Stimulated activated CD8-positive, alpha-beta memory T cell treated with anti-CD3 and anti-CD28 coated beads, Interleukin-15, amount 100 ng/mL, for 4 hours (primary cell): ENCODE data around the gene MACROH2A1.

Source experiments
- DNase-seq, 2 donors: peaks; one replicate each; pipeline ENCODE4 v3.0.0-alpha.2; 2020; ENCODE audit warnings: low read depth in 2 of 2

MACROH2A1 gene

DNA sequence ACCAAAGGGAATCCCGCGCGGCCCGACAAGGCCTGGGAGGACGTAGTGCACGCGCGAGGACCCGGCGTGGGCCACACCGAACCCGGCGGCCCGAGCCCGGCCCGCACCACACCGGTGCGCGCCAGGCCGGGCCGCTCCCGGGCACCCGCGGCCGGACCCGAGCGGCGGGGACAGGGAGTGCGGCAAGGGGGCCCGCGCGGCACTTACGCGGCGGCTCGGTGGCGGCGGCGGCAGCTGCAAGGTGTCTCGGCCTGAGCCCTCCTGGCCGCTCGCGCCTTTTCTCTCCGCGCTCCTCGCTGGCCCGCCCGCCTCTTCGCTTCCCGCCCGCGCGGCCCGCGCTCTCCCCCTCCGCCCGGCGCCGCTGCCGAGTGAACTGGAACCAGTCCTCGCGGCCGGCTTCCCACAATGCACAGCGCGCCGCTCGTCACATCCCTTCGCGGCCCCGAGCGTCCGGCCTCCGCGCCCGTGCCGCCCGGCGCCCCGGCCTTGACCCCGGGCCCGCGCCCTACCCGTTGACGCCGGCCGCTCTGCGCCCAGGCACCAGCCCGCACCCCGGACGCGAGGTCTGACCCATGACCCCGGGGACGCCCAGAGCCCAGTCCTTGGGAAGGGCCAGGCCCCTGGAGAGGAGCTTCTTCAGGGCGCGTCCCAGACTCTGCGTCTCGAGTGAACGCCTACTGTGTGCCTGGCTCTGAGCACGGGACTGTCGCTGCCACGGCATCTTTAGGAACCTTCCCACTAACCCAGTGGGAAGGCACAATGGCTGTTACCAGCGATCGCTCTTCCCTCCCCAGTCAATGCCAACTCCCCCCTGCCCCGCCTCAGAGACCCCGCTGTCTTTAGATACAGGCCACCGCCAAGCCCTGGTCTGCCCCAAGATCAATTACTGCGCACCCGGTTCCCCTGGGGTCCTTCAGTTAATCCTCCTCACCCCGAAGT, at the start of gene MACROH2A1:
TSS of gene MACROH2A1 (minus strand) at position 377 of the 939 bp plus-strand sequence. CDS start 10,138 bp downstream, outside the sequence.
- peak; percentile 59 to 68 for DNase-seq

DNA sequence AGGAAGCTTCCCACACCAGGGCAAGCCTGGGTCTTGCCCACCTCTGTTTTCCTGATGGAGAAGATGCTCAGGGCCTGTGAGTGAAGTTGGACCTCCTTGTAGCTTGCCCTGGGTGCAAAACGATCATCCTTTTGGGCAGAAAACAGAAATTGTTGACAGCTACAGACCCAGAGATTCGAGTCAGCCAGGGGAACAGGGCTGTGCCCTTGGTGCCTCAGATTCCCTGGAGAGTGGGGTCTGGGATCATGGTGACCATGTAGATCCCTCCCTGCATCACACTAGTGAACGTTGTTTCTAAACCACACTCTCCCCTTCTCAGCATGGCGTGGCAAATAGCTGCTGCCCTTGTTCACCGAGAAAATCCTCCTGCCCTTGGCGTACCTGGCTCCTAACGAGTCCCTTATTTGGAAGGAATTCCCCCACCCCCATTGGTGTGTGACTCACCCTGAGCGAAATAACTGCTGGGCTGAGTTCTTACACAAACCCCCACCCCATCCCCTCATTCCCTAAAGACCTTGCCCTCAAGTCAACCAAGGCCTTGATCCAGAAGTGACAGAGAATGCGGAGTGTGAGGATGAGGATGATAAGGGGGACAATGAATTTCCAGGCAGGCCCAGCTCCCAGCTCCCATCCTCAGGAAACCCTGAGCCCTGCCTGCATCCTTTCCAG, 49.2 kb upstream of the MACROH2A1 start:
- no peak for DNase-seq

DNA sequence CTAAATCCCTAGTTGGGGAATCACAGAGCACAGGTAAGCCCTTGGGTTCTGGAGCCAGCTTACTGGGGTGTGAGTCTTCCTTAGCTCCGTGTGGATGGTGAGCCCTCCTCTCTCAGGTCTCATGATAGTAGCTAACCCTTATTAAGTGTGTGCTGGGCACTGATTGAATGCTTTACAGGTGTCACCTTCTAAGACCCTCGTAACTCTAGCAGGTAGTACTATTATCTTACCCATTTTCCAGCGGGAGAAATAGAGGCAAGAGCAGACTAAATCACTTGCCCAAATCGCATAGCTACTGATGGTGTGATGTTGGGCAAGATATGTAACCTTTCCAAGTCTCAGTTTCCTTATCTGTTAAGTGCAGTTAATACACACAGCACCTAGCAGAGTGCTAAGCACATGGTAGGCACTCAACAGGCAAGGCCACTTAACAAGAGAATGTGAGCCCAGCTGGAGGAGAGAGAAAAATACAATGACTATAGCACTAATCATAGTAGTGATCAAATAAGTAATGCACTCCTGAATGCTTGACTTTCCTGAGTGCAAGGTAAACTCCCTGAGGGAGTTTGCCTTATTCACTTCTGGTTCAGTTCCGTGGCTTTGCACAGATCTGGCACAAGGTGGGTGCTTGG, 48.4 kb upstream of the MACROH2A1 start, which contains the start of gene DCANP1:
TSS of gene DCANP1 (minus strand) at position 51 of the 632 bp plus-strand sequence. CDS start 240 bp downstream, outside the sequence.
- no peak for DNase-seq

DNA sequence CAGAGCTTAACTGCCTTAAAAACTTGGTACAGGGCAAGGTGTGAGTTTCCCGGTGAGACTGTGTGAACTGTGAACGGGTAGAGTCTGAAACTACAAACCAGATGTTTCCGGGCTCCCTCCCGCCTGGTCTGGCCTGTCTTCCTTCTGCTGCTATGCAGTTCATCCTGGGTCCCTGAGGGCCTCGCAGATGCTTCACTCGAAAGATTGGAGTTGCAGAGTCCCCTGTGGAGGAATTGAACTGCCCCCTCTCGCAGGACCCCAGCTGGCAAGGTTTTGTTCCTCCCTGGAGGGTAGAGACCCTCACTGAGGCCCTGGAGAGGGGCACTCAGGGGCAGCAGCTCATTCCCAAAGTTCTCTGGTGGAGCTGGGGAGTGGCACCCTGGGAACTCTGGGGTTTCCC, 47.6 kb upstream of the MACROH2A1 start:
- DNase-seq = no peak

DNA sequence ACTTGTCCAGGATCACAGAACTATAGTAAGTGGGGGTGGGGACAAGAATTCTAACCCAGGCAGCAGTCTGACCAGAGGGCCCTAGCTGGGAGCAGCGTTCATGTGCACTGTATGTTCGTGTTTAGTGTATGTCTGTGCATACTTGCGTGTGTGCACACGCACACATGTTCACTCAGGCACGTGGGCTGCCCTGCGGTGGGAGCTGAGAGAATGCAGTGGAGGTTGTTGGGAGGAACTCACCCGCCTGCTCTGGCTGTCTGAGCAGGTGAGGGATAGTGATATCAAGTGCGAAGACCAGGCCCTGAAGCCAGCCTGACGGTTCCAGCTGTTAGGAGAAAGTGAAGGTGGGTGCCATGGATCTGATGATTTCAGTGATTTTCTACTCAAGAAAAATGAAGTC, 47.2 kb upstream of the MACROH2A1 start:
- DNase-seq = no peak

DNA sequence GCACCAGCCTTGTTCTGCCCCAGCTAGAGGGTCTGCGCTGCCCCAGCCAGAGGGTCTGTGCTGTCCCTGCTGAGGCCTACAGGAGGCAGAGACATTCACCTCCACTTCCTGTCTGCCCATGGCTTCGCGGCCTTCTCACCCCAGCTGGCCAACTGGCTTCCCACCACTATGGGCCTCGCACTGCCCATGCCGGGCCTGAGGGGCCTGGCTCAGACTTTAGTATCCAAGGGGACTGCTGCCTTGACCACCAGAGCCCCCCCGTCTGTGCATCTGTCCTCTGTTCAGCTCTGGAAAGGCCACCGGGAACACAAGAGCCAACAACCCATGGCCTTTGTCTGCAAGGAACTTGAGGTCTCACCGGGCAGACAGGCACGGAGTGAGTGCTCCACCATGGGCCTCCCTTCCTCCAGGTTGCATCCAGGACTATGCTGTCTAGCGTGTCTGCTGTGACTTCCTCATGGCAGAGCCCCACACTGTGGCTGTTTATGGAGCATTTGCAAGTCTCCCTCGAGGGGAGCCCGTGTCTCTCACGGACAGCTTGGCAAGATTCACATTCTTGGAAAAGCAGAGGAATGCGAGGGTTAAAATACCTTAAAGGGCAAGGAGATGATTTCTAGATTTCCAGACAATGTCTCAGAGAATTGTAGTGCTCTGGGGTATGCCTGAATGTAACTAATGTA, 46.4 kb upstream of the MACROH2A1 start:
- DNase-seq = no peak

GRCh38 chr5:135444881-135445280, 45.9 kb upstream of the MACROH2A1 start:
- DNase-seq = no peak

- no peak for DNase-seq
These were observed 45.3 kb upstream of the MACROH2A1 start for GRCh38 chr5:135444360-135444759.

DNA sequence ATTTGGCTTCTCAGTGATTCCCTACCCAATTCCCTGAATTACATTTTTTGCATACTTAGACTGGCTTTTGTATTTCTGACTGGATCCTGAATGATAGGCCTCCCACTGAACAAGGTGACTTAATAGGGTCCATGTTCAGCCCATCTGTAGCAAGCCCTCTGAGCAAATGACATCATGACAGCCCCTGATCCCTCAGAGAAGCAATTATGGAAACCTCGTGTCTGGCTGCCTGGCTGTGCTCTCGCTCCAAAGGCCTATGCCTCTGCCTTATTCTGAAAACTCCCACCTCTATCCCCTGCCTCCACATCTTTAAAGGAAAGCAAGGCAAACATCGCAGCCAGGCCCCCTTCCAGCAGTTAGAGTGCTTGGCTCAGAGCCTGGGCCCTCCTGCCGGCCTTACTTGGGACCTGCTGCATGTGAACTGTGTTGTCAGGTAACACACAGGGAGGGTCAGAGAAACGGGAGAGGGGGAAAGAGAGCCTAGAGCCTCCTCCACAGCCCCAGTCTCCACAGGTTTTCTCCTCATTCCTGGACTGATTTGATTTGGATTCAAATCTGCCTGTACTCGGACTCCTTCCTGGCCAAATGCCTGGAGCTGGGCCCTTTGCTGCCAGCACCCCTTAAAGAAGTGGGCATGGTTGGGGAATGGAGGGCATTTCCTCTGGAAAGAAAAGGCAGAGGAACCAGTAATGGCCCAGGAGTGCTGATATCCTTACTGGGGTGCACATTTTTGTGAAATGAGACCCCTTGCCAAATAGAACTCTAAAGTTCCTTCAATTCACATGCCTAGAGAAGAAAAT, 44.3 kb upstream of the MACROH2A1 start:
- no peak for DNase-seq

DNA sequence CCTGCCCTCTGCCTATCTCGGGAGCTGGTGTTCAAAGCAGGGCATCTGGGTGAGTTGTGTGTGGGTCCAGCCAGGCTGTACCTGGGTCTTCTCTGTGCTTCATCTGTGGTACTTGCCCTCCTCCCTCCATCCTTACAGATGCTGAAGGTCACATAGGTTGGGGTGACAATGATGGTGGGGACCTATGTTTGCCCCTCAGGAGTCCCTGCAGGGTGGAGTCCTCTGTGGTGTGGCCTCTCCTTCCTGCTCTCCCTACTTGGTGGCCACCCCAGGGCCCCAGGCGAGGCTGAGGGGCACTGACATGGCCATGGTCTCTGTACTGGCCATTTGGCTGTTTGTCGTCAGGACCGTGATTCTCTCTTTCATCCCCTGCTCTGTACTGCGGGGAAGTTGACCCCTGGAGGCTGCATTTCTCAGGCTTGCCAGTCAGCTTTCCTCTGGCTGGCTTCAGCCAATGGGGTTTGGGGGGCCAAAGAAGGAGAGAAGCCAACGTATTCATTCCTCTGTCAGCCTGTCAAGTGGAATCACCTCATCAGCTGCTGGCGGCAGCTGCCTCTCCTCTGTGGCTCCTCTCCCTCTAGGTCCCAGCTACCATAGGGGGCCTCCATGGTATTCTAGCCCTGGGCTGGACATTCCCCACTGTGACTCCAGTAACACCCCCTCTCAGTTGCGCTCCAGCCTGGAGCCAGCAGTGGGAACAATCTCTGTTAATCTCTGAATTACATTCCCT, 43.6 kb upstream of the MACROH2A1 start:
- DNase-seq = no peak

DNA sequence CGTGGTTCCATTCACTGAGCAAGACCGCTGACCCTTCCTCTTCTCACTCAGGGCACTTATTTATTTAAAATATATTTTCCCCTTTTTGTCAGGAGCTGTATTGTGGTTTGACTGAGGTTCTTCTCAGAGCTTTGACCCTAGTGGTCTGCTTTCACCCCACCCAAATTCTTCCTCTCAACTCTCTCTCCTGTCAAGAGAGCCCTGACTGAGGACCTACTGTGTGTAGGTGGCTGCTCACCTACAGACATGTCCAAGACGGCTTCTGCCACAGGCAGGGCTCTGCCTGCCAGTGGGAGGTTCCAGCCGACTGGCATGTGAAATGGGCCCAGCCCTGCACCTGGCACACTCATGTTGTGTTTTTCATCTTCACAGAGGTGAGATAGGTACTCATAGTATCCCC, 42.9 kb upstream of the MACROH2A1 start:
- no peak for DNase-seq

DNA sequence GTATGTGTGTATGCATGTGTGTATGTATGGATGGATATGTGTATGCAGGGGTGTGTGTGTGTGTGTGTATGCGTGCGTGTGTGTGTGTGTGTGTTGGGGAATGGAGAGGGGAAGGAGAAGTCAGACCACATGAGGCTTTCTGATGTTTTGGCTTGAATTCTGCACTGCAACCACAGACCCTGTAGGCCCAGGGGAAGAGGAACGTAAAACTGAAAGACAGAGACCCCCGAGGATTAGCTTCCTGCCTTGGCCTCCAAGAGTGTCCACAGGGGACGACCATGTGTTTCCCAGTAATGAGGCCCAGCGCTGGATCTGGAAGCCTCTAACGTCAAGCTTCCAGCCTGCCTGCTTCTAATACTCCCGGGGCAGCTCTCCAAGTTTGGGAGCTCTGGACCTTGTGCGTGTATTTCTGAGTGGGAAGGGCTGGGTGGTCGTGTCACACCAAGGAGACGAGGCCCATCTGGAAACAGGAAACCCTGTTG, 42.4 kb upstream of the MACROH2A1 start:
- DNase-seq = no peak

GRCh38 chr5:135440916-135441315, 41.9 kb upstream of the MACROH2A1 start:
- no peak for DNase-seq

GRCh38 chr5:135439231-135440205, 40.5 kb upstream of the MACROH2A1 start:
- DNase-seq = no peak

GRCh38 chr5:135438636-135439221, 39.7 kb upstream of the MACROH2A1 start:
- no peak for DNase-seq

DNA sequence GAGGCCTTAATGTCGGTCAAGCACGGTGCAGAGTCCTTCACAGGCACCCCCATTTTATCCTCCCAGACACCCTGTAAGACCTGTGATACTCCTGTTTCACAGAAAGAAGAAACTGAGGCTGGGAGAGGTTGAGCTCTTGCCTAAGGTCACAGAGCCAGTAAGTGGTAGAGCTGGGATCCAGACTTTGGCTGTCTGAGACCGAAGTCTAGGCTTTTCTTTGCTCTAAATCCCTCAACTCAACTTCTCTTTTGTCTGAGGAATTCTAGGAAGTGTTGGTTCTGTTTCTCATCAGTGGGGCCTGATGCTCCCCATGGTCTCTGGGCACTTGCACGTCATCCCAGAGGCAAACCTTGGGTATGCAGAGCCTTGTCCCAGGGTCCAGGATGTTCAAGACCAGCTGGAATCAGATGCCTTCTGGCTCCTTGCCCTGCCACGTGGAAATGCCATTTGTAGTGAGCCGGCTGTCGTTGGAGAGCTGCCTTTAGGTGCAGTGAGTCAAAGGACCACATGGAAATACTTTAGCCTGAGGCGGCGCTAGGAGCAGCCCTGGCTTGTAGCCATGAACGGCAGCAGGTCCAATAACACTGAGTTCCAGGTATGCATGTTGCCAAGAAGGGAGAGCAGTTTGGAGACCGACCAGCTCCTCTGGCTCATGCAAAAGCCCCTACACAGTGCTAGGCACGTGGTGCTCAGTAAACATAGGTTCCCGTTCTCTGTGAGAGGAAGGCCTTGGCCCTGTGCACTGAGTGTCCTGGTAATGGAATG, 38.9 kb upstream of the MACROH2A1 start:
- no peak for DNase-seq

GRCh38 chr5:135437422-135437795, 38.4 kb upstream of the MACROH2A1 start:
- DNase-seq = no peak

DNA sequence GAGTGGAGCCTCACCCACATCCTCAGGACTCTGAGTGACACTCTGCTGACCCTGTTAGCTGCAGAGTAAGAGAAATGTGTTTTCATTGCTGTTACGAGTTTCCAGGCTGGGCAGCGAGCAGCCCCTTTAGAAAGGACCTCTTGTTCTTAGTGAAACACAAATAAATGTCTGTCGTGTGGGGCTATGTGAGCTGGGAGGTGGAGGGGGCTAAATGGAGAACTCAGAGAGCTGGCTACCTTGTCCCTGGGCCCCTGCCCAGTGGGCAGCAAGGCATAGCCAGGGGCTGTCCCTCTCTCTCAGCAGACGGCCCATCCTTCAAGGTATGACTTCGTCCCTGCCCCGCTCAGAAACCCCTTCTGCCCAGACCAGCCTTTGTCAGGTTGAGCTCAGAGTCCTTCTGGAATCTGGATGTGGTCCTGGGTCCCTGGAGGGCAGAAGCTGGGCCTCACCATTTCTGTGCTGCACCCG, 38.0 kb upstream of the MACROH2A1 start:
- DNase-seq = no peak
